Ovary (tissue), 3 donors: ENCODE data around the gene SLC12A6.

ENCODE experiments used
- CTCF ChIP-seq, 3 donors: fragments of 450-650 bp in 2 of 3; fragments of 200-600 bp in 1 of 3; IDR thresholded peaks; one replicate each; pipeline versions ENCODE4 v1.5.1 to v1.8.0; 2016 to 2022; ENCODE audit warnings: antibody characterized with exemption in 3 of 3, mild to moderate bottlenecking in 1 of 3
- EP300 ChIP-seq: sonication (generic); formaldehyde crosslinking; IDR thresholded peaks from one replicate; pipeline ENCODE4 v1.6.1; 2017; ENCODE audit warnings: antibody characterized with exemption
- POLR2A ChIP-seq: fragments of 450-650 bp; IDR thresholded peaks from one replicate; pipeline ENCODE4 v1.6.1; 2017; ENCODE audit warnings: antibody characterized with exemption, mild to moderate bottlenecking, moderate library complexity
- donor health status: DM: no; HTN: no; CAD: no.

- TF ChIP-seq CTCF (IDR thresholded peaks at IDR 0.05), result no peak
- no peak for TF ChIP-seq POLR2A
- TF ChIP-seq EP300, result no peak
Observed at GRCh38 chr15:34264076-34264475, 73.5 kb downstream of the SLC12A6 start.
